Measurements from ENCODE around the gene IWS1. TPM values are rescaled to one million over a fixed set of nuclear protein-coding genes. Genes with fewer than 3 reads are reported as not detected.
A peak's percentile ranks its signal among the peaks of the same experiment; 100 is the strongest.

The IWS1 gene
- total RNA-seq, 1 experiment from 2014 or later, result 70.5 TPM

DNA sequence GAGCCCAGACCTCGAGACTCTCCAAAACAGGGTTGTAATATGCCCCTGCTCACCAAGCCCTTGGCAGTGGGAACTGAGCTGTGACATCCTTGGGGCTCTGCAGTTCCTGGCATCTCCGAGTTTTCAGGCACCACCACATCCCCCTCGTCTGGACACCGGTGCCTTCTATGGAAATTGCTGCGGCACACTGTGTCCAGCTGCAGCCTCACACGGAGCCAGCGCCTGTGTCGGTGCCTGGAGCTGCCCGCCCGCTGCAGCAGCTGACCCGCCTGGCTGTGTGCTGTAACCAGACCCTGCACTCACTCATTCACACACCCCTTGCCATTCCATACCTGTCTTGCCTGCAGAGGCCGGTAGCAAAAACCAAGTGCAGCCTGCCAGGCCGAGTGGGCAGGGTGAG, 11.8 kb downstream of the IWS1 start:
- Mint-ChIP-seq H3K4me1 (peaks cover 44% of the 10 kb centered on the region), H3K27ac (peak overlapping the region; percentile 80), H3K27me3 (ENCODE audit: low read depth) (no peaks in the 10 kb centered on the region), H3K36me3 (peaks cover 13% of the 10 kb centered on the region), H3K9me3 (no peaks in the 10 kb centered on the region), H3K4me3 (no peak overlapping the region)
- ATAC-seq (peak; percentile 43), DNase-seq (ENCODE audit: low spot score) (no peak)
- CTCF ChIA-PET, result interaction anchor here (0.5 to 2.3 kb wide), 4 partner anchors 35 to 444 kb away, joined by 4 to 12 read pairs (median 5); no protein-coding TSS in a partner anchor
- POLR2A ChIA-PET, result interaction anchor here (0.6 to 2.1 kb wide), 2 partner anchors 12 to 360 kb away, joined by 8 to 10 read pairs; partner anchors contain the start of gene IWS1
- 0 out of 2 replicates have a peak, but pooled peaks have one; percentile 53 for TF ChIP-seq FOXP1 (CRISPR knock-in tag; IDR thresholded peaks at IDR 0.05; ENCODE audit: borderline replicate concordance)
- TF ChIP-seq SP1 (CRISPR knock-in tag; conservative IDR thresholded peaks at IDR 0.05), result no peak

DNA sequence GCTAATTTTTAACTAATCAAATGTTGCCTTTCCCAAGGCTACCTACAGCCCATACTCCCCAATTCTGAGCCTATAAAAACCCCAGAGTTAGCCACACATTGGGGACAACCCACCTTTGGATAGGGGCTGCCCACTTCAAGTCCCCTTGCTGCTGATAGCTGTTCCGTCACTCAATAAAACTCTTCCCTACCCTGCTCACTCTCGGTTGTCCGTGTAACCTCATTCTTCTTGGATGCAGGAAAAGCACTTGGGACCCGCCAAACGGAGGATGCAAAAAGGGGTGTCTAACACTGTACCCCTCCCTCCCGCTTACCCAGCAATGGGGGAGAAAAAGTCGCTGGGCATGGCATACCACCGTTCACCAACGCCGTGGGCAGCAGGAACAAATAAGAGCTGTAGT, 12.2 kb downstream of the IWS1 start:
- ChIA-PET POLR2A (interaction anchor here (0.5 to 2.1 kb wide), 3 partner anchors 12 to 359 kb away, joined by 3 to 10 read pairs (median 8); partner anchors contain the start of gene IWS1), CTCF (interaction anchor here (0.5 to 2.3 kb wide), 5 partner anchors 13 to 445 kb away, joined by 3 to 12 read pairs (median 5); no protein-coding TSS in a partner anchor)
- no peaks in the 10 kb centered on the region for H3K27me3 Mint-ChIP-seq (ENCODE audit: low read depth)
- TF ChIP-seq ZNF416 (CRISPR knock-in tag; IDR thresholded peaks at IDR 0.05) (no peak), ATF3 (CRISPR knock-in tag; conservative IDR thresholded peaks at IDR 0.05) (no peak), JAZF1 (CRISPR knock-in tag; IDR thresholded peaks at IDR 0.05) (no peak), KAT7 (CRISPR knock-in tag; IDR thresholded peaks at IDR 0.05; ENCODE audit: borderline replicate concordance) (no peak), ZNF232 (CRISPR knock-in tag; IDR thresholded peaks at IDR 0.05) (no peak), SMAD4 (CRISPR knock-in tag; IDR thresholded peaks at IDR 0.05) (no peak), OVOL2 (CRISPR knock-in tag; IDR thresholded peaks at IDR 0.05; ENCODE audit: borderline replicate concordance) (no peak), CREM (CRISPR knock-in tag; IDR thresholded peaks at IDR 0.05) (no peak), MXD4 (CRISPR knock-in tag; IDR thresholded peaks at IDR 0.05; ENCODE audit: borderline replicate concordance) (no peak), RORB (CRISPR knock-in tag; IDR thresholded peaks at IDR 0.05) (no peak), ZNF219 (CRISPR knock-in tag; IDR thresholded peaks at IDR 0.05; ENCODE audit: borderline replicate concordance) (no peak), E2F4 (CRISPR knock-in tag; IDR thresholded peaks at IDR 0.05; ENCODE audit: borderline replicate concordance, low read depth) (no peak)
- TF ChIP-seq, protein P1, sequence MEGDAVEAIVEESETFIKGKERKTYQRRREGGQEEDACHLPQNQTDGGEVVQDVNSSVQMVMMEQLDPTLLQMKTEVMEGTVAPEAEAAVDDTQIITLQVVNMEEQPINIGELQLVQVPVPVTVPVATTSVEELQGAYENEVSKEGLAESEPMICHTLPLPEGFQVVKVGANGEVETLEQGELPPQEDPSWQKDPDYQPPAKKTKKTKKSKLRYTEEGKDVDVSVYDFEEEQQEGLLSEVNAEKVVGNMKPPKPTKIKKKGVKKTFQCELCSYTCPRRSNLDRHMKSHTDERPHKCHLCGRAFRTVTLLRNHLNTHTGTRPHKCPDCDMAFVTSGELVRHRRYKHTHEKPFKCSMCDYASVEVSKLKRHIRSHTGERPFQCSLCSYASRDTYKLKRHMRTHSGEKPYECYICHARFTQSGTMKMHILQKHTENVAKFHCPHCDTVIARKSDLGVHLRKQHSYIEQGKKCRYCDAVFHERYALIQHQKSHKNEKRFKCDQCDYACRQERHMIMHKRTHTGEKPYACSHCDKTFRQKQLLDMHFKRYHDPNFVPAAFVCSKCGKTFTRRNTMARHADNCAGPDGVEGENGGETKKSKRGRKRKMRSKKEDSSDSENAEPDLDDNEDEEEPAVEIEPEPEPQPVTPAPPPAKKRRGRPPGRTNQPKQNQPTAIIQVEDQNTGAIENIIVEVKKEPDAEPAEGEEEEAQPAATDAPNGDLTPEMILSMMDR (IDR thresholded peaks at IDR 0.05), result no peak
- TF ChIP-seq, protein P2, sequence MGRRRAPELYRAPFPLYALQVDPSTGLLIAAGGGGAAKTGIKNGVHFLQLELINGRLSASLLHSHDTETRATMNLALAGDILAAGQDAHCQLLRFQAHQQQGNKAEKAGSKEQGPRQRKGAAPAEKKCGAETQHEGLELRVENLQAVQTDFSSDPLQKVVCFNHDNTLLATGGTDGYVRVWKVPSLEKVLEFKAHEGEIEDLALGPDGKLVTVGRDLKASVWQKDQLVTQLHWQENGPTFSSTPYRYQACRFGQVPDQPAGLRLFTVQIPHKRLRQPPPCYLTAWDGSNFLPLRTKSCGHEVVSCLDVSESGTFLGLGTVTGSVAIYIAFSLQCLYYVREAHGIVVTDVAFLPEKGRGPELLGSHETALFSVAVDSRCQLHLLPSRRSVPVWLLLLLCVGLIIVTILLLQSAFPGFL (CRISPR knock-in tag; IDR thresholded peaks at IDR 0.05; ENCODE audit: borderline replicate concordance), result no peak
- TF ChIP-seq, protein P3, sequence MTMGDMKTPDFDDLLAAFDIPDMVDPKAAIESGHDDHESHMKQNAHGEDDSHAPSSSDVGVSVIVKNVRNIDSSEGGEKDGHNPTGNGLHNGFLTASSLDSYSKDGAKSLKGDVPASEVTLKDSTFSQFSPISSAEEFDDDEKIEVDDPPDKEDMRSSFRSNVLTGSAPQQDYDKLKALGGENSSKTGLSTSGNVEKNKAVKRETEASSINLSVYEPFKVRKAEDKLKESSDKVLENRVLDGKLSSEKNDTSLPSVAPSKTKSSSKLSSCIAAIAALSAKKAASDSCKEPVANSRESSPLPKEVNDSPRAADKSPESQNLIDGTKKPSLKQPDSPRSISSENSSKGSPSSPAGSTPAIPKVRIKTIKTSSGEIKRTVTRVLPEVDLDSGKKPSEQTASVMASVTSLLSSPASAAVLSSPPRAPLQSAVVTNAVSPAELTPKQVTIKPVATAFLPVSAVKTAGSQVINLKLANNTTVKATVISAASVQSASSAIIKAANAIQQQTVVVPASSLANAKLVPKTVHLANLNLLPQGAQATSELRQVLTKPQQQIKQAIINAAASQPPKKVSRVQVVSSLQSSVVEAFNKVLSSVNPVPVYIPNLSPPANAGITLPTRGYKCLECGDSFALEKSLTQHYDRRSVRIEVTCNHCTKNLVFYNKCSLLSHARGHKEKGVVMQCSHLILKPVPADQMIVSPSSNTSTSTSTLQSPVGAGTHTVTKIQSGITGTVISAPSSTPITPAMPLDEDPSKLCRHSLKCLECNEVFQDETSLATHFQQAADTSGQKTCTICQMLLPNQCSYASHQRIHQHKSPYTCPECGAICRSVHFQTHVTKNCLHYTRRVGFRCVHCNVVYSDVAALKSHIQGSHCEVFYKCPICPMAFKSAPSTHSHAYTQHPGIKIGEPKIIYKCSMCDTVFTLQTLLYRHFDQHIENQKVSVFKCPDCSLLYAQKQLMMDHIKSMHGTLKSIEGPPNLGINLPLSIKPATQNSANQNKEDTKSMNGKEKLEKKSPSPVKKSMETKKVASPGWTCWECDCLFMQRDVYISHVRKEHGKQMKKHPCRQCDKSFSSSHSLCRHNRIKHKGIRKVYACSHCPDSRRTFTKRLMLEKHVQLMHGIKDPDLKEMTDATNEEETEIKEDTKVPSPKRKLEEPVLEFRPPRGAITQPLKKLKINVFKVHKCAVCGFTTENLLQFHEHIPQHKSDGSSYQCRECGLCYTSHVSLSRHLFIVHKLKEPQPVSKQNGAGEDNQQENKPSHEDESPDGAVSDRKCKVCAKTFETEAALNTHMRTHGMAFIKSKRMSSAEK (CRISPR knock-in tag; IDR thresholded peaks at IDR 0.05; ENCODE audit: borderline replicate concordance), result no peak
- no peak for DNase-seq (ENCODE audit: low spot score)
- H3K36me3 Mint-ChIP-seq, result peaks cover 12% of the 10 kb centered on the region
- peak; percentile 9; the same call in 1 of the 2 replicates for ATAC-seq
- H3K4me1 Mint-ChIP-seq, result peaks cover 44% of the 10 kb centered on the region
- H3K4me3 Mint-ChIP-seq, result no peak overlapping the region
- H3K27ac Mint-ChIP-seq, result peak overlapping the region; percentile 56
- no peaks in the 10 kb centered on the region for H3K9me3 Mint-ChIP-seq
